HTERT RPE-1 (cell line): ENCODE measurements around the gene TPST2.

Experiments used
- in situ Hi-C: fragments of 300-500 bp; cut with MboI; formaldehyde crosslinking; loops from 4 replicates; pipeline ENCODE4 v1.14.3; 2020; ENCODE audit warnings: low sequenced_read_pairs

Gene TPST2

GRCh38 chr22:26581026-26581425, 8.9 kb downstream of the TPST2 start:
- in situ Hi-C loops, result no loop called here

GRCh38 chr22:26580240-26580962, 9.5 kb downstream of the TPST2 start:
- in situ Hi-C loops, result no loop called here

- in situ Hi-C loops, result no loop called here
Measured at GRCh38 chr22:26579331-26579886, 10.5 kb downstream of the TPST2 start.

GRCh38 chr22:26577081-26577480, 12.9 kb downstream of the TPST2 start:
- in situ Hi-C loops, result no loop called here

- in situ Hi-C loops, result no loop called here
Measured at GRCh38 chr22:26576026-26576680, 13.8 kb downstream of the TPST2 start.

DNA sequence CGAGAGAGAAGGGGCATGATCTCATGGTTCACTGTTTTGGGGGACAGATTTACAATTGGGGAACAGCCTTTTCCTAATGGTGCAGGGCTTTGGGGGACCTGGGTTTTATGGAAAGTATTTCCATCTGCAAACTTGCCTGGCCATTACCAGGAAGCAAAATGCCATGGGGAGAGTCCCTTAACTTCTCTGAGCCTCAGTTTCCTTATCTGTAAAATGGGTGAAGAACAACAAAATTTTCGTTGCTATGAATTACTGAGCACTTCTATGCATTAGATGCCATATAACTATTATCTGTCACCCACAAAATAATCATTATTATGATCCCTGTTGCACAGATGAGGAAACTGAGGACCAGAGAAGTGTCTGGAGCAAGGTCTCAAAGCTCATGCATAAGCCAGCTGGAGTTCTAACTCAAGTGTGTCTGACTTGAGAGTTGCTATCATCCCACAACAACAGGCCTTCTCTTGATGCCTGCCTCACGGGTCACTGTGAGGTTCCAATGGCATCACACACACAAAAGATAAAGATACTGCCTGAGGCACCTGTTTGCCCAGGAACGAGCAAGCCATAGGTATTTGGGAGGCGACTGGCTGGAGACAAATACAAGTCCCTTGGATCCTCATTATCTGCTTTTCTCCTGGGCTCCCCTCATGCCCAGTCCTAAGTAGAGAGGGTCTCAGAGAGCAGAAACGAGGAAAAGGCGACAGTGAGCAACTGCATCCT, 15.8 kb downstream of the TPST2 start:
- in situ Hi-C loops, result no loop called here

DNA sequence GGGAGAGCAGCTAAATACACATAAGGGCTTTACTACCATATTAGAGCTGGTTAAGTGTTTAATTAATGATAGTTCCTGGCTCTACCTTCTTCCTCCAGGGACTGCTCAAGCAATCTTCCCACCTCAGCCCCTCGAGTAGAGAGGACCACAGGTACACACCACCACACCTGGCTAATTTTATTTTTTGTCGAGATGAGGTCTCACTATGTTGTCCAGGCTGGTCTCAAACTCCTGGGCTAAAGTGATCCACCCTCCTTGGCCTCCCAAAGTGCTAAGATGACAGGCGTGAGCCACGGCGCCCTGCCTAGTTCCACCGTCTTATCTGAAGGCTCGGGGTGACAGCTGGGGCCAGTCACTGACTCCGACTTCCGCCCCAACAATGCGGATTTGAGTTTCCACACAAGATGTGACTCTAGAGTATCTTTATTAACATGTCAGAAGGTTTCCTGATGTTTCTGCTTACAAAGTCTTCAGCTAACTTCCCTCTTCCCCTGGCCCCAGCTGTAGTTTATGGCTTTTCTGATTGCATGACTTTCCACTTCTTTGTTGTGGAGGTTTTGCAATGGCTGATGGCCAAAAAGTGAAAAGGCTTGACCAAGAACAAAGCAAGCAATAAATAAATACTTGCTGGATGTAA, 16.8 kb downstream of the TPST2 start:
- in situ Hi-C loops, result no loop called here

GRCh38 chr22:26570864-26571525, 18.9 kb downstream of the TPST2 start:
- in situ Hi-C loops, result no loop called here

- in situ Hi-C loops, result no loop called here
Measured at GRCh38 chr22:26570115-26570514, 19.8 kb downstream of the TPST2 start.

- in situ Hi-C loops, result no loop called here
Measured at GRCh38 chr22:26568207-26568706, 21.7 kb downstream of the TPST2 start.

GRCh38 chr22:26567610-26568009, 22.3 kb downstream of the TPST2 start:
- in situ Hi-C loops, result no loop called here

- in situ Hi-C loops, result no loop called here
Measured at GRCh38 chr22:26566994-26567393, 22.9 kb downstream of the TPST2 start.

- in situ Hi-C loops, result no loop called here
Measured at GRCh38 chr22:26565889-26566288, 24.0 kb downstream of the TPST2 start.

DNA sequence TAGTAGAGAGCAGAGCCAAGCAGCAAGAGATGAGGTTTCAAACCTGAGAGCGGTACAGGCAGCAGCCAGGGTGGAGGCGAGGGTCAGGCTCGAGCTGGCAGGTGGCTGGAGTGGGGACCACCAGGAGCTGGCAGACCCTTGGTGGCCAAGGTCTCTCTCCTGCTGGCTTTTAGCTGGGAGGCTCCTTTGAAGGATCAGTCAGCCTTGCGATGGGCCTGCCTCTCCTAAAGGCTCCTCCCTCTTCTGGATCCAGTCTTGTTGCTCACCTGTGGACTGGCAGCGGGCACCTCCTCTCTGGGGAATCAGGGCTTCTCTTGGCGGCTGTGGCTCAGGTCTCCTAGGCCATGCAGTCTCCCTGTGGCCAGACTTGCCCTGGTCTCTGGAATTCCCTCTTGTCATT, 24.8 kb downstream of the TPST2 start:
- in situ Hi-C loops, result no loop called here

GRCh38 chr22:26564672-26565071, 25.3 kb downstream of the TPST2 start:
- in situ Hi-C loops, result no loop called here

GRCh38 chr22:26564181-26564580, 25.8 kb downstream of the TPST2 start:
- in situ Hi-C loops, result no loop called here

DNA sequence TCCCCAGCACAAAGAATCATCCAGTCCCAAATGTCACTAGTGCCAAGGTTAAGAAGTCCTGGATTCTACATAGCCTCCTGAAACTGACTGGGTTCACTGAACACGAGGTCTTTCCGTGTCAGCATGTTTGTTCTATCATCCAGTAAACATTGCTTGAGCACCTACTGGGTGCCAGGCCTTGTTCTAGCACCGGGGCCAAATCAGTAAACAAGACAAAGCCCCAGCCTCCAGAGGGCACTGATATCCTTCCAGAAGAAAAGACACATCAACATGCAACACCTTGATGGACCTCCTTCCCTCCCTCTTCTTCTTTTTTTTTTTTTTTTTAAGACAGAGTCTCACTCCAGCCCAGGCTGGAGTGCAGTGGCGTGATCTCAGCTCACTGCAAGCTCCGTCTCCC, 26.9 kb downstream of the TPST2 start:
- in situ Hi-C loops, result no loop called here

DNA sequence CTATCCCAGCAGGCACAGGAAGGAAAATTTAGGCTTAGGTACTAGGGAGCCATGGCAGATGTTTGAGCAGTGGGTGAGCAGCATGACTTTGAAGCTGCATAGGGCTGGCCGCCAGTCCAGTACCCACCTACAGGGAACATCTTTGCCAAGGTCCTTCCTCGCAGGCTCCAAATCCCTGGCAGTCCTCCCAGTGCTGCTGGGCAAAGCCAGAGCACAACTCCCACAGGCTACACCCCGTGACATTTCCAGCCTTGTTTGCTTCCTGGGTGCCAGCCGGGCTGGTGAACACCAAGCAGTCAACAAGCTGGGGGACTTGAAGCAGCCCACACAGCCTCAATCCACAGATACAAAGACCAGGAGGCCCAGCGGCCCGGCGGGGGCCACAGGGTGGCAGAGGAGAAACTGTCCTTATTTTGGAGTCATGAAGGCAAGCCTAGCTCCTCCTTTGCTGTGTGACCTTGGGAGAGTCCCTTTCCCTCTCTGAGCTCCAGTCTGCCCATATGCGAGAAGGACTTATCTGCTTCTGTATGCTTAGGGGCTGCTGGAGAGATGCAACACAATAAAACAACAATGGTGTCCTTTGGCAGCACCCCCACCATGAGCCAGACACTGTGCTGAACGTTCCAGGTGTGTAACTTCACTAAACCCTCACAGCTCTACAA, 28.0 kb downstream of the TPST2 start:
- in situ Hi-C loops, result no loop called here

GRCh38 chr22:26559961-26560575, 29.9 kb downstream of the TPST2 start:
- in situ Hi-C loops, result no loop called here
